WTC11 (cell line): ENCODE results near the gene TKT.

Experiments
- CBFB ChIP-seq: sonication (generic); formaldehyde crosslinking; IDR thresholded peaks from 2 replicates; pipeline ENCODE4 v1.8.1; 2022; ENCODE audit warnings: mild to moderate bottlenecking, low read depth, missing genetic modification reagents
- TF ChIP-seq, protein P1 (sequence below): sonication (generic); formaldehyde crosslinking; IDR thresholded peaks from 2 replicates; pipeline ENCODE4 v1.8.0; 2022; ENCODE audit warnings: mild to moderate bottlenecking, missing genetic modification reagents
- TF ChIP-seq, protein P2 (sequence below): sonication (generic); formaldehyde crosslinking; IDR thresholded peaks from 2 replicates; pipeline ENCODE4 v1.8.1; 2023; ENCODE audit warnings: mild to moderate bottlenecking, missing genetic modification reagents, moderate library complexity
- TF ChIP-seq, protein P3 (sequence below): sonication (generic); formaldehyde crosslinking; IDR thresholded peaks from 2 replicates; pipeline ENCODE4 v1.8.0; 2022; ENCODE audit warnings: mild to moderate bottlenecking, missing genetic modification reagents
- TF ChIP-seq, protein P4 (sequence below): fragments of 200-600 bp; IDR thresholded peaks from 2 replicates; pipeline ENCODE4 v1.8.0; 2022; ENCODE audit warnings: antibody characterized with exemption

DNA sequence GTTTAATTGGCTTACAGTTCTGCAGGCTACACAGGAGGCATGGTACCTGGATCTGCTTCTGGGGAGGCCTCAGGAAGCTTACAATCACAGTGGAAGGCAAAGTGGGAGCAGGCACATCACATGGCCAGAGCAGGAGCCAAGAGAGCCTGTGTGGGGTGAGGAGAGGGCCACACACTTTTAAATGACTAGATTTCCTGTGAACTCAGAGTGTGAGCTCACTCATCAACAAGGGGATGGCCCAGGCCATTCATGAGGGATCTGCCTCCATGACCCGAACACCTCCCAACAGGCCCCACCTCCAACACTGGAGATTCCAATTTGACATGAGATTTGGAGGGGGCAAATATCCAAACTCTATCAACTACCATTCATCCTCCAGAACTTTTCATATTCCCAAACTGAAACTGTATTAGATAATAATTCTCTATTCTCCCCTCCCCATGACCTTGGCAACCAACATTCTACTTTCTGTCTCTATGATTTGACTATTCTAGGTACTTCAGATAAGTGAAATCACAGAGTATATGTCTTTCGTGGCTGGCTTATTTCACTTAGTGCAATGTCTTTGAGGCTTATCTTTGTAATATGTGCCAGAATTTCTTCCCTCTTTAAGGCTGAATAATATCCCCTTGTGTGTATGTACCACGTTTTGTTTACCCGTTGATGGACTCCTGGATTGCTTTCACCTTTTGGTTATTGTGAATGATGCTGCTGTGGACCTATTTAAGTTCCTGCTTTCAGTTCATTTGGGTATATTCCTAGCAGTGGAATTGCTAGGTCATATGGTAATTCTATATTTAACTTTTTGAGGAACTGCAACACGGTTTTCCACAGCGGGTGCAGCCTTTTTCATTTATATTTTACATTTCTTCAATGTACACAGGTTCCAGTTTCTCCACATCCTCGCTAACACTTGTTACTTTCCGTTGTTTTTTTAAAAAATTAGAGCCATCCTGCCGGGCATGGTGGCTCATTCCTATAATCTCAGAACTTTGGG, 43.8 kb downstream of the TKT start:
- TF ChIP-seq, protein P1, sequence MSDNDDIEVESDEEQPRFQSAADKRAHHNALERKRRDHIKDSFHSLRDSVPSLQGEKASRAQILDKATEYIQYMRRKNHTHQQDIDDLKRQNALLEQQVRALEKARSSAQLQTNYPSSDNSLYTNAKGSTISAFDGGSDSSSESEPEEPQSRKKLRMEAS (CRISPR knock-in tag) = no peak
- no peak for TF ChIP-seq CBFB
- TF ChIP-seq, protein P2, sequence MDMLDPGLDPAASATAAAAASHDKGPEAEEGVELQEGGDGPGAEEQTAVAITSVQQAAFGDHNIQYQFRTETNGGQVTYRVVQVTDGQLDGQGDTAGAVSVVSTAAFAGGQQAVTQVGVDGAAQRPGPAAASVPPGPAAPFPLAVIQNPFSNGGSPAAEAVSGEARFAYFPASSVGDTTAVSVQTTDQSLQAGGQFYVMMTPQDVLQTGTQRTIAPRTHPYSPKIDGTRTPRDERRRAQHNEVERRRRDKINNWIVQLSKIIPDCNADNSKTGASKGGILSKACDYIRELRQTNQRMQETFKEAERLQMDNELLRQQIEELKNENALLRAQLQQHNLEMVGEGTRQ = no peak
- TF ChIP-seq, protein P3, sequence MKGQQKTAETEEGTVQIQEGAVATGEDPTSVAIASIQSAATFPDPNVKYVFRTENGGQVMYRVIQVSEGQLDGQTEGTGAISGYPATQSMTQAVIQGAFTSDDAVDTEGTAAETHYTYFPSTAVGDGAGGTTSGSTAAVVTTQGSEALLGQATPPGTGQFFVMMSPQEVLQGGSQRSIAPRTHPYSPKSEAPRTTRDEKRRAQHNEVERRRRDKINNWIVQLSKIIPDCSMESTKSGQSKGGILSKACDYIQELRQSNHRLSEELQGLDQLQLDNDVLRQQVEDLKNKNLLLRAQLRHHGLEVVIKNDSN (CRISPR knock-in tag) = no peak
- TF ChIP-seq, protein P4, sequence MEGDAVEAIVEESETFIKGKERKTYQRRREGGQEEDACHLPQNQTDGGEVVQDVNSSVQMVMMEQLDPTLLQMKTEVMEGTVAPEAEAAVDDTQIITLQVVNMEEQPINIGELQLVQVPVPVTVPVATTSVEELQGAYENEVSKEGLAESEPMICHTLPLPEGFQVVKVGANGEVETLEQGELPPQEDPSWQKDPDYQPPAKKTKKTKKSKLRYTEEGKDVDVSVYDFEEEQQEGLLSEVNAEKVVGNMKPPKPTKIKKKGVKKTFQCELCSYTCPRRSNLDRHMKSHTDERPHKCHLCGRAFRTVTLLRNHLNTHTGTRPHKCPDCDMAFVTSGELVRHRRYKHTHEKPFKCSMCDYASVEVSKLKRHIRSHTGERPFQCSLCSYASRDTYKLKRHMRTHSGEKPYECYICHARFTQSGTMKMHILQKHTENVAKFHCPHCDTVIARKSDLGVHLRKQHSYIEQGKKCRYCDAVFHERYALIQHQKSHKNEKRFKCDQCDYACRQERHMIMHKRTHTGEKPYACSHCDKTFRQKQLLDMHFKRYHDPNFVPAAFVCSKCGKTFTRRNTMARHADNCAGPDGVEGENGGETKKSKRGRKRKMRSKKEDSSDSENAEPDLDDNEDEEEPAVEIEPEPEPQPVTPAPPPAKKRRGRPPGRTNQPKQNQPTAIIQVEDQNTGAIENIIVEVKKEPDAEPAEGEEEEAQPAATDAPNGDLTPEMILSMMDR = no peak
